Stimulated activated naive CD4-positive, alpha-beta T cell (primary cell): ENCODE measurements around the gene AKT3.

Source experiments
- DNase-seq, 6 experiments: peaks; one replicate each; lab custom pipeline; 2025; lab: John Stamatoyannopoulos, UW

AKT3 gene

GRCh38 chr1:243508303-243508713 is 341.7 kb downstream of the AKT3 start:
- DNase-seq: peak in 4 of 6 experiments; percentile 14 to 46 (median 25)

DNA sequence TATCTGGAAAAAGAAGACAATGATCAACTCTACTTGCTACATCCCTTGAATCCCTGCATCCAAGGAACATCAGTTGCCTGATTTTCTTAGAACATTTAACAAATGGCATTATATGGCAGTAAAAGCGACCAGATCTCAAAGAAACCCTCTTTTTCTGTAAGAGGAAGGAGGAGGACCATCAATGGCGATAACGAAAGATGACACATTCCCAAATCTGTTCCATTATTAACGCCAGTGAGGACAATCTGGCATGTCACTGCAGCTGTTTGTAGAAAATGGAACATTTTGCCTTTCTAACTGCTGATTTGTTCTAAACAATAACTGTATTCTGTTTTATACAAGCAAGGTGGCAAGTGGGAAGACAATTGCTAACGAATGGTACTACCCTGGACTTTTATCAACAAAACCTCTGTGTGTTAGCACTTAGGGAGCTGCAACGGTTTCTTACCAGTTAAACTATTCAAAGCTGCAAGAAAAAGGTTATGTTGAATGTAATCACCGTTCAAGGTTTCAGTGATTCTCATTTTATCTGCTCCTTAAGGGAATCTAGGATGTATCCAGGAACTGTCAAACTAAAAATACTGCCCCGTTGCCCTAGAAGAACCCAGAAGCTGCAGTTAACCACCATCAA is 342.3 kb downstream of the AKT3 start:
- no peak for DNase-seq

- peak in 1 of 6 experiments; percentile 2 for DNase-seq
Measured at GRCh38 chr1:243507001-243507671, 342.9 kb downstream of the AKT3 start.

- no peak for DNase-seq
Measured at GRCh38 chr1:243505986-243506689, 343.9 kb downstream of the AKT3 start.

DNA sequence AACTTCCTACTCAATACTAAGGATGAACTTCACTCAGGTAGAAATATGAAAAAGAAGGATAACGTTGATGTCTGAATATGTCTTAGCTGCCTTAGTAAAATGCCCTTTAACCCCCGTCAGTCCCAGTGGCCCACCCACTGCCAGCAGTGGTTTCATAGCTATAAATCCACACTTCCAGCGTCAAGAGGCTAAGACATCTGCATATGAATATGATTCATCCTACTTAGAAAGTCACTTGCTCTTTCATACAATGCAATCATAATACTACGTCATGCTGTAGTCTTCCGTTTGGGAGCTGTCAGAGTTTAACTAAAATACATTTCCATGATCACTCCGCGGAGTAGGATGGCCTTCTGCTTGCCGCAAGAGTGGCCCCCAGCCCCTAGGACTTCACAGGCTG is 346.9 kb downstream of the AKT3 start:
- no peak for DNase-seq

- DNase-seq: no peak
Measured at GRCh38 chr1:243501002-243501401, 349.0 kb downstream of the AKT3 start.

DNA sequence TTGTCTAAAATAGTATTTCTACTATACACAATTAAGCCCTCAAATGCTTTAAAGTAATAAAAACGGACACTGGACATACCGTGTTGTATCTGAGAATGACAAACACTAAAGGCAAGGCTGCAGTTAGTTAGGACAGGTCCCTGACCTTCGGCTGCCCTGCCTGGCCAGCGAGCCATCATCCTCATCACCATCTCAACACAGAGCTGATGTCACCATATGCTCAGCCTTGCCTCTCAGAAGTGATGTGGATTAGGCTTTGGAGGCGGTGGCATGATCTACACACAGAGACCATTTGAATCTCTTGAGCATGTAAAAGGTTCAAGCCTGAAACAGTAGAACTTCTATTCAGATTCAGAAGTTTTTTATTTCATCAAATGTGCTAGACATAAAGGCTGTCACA is 349.5 kb downstream of the AKT3 start:
- no peak for DNase-seq

GRCh38 chr1:243499711-243500110 is 350.3 kb downstream of the AKT3 start:
- DNase-seq: no peak

DNA sequence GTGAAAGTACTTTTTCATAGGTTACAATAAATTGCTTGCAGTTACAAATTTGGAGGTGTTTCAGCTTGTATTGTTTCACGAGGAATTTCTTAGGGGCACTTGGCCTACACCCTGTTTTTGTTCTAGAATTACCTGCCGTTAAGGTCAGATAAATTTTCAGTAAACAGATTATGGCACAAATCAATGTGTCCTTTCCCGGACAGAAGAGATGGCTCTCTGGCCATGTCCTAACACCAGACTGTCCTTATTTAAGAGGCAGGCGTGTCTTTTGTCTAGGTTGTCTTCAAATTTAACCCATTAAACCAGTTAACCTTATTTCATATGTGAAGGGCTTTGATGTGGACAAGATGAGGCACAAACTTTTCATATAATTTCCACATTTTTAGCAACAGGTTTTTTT is 350.8 kb downstream of the AKT3 start:
- DNase-seq: no peak

- DNase-seq: no peak
Measured at GRCh38 chr1:243497939-243498681, 351.9 kb downstream of the AKT3 start.

GRCh38 chr1:243496806-243497205 is 353.2 kb downstream of the AKT3 start:
- no peak for DNase-seq

DNA sequence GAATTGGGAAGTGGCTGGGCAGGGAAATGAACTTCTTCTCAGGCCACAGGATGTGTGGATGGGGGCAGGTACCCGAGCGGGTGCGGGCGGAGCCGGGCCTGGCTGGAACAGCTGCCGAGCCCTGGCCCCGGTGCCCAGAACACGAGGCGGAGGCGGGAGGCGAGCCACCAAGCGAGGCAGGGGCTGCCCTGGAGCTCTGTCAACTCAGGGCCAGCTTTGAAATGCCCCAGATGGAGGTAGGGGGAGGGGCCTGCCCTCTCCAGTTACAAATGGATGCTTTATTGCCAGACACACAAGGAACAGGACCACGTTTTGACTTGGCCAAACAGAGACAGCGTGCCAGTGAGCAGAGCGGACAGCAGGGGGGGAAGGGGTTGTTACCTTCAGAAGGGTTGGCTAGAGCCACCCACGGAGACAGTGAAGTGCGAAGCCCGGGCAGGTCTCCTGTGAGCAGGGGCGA is 353.8 kb downstream of the AKT3 start:
- DNase-seq: no peak

GRCh38 chr1:243495442-243496186 is 354.4 kb downstream of the AKT3 start:
- DNase-seq: no peak

DNA sequence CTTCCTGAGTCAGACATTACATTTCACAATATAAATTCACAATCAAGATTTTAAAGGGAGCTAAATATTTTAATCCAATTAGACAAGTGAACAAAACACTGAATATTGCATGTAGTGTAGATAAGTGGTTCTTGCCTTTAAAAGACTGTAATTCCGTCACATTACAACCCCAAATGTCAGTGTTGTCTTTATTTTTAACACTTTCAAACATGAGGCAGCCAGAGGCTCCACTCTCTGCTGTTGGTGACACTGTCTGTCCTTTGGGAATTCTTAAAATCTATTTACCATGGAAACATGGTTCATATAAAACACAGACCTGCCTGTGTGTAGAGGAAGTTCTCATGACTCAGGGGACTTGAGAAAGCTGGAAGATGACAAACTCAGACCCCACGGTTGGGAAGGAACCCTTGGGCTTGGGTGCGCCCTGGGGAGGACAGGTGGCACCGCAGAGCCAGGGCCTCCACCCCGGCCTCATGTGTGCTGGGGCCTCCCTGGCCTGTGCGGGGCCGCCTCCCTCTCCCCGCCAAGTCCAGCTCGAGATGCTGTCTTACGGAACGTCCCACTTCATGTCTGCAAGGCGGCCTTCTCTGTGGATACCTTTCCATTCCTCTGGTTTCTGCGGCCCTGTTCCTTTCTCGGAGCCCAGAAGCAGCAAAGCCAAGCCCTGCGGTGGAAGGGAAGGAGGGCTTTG is 355.2 kb downstream of the AKT3 start:
- DNase-seq: no peak

DNA sequence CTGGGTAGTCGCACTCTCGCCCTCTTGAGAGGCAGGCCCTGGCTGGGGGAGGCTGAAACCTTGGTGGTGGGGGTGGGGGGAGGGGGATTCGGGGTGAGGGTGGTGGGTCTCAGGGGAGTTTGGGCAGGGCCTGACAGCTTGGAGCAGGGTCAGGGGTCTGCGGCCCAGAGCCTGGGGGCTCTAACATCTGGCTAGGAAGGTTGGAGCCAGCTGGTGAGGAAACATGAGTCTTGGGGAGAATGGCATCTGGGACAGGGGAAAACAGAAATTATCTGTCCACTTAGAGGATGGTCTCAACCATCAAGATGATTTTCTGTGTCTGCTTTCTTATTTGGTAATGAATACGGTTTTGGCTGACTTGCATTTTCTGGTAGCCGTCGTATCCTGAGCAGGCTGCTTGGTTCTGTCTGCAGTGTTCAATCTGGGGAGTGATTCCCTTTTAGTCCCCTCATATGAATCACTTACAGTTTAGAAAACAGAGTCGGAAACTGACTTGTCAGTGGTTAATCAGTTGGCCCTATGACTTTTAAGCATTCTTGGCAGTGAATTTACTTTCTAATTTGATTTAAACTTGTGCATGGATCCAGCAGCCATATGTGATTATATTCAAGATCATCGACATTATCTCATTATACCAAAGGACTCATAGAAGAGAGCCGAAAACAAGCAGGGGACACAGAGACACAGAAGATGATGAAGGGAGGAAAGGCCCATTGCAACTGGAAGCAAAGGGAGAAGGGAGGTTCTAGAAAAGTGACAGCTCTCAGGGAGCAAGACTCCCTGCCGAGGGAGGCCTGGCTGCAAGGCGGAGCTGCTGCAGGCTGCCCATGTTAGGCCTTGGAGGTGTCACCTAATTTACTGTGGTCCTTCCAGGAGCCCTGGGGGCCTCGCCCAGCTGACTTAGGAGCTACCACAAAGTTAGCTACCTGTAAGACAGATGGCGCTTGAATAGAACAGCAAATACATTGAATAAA is 356.6 kb downstream of the AKT3 start:
- DNase-seq: no peak

DNA sequence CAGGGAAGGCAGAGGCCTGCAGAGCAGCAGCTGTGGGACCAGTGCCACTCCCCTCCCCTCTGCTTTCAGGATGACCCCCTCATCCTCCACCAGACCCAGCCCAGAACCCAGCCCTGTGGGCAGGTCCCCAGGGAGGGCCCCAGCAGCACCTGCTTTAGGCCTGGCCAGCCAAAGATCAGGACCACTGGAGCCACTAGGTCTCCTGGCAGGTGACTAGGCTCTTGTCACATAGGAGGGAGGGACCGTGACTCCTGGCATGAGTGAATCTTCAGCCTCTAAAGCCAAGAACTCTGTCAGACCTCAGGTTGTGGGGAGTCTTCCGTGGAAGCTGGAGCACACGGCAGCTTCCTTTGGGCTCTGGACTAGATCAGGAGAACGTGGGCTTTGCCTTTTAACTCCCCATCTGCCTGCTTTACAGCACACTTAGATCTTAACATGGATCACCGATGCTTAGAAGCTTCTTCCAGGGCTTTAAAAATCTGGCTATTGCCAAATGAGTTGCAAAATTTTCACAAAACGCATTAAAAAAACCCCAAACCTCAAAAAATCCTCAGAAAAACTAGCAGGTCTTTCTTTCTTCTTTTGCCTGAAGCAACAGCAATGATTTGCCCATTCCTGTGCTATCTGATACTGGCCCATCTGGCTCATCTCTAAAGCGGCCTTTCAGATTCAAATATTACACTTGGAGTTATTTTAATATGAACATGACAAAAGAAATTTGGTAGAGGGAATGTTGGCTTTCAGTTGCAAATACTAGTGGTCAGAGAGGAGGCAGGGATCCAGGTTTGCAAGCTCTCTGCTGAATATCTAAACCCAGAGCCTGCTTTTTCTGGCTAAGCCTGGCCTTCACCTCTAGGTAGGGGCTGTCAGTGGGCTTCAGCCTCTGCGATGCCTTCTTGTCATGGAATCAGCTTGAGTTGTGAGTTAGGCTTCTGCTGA is 359.0 kb downstream of the AKT3 start:
- DNase-seq: no peak

DNA sequence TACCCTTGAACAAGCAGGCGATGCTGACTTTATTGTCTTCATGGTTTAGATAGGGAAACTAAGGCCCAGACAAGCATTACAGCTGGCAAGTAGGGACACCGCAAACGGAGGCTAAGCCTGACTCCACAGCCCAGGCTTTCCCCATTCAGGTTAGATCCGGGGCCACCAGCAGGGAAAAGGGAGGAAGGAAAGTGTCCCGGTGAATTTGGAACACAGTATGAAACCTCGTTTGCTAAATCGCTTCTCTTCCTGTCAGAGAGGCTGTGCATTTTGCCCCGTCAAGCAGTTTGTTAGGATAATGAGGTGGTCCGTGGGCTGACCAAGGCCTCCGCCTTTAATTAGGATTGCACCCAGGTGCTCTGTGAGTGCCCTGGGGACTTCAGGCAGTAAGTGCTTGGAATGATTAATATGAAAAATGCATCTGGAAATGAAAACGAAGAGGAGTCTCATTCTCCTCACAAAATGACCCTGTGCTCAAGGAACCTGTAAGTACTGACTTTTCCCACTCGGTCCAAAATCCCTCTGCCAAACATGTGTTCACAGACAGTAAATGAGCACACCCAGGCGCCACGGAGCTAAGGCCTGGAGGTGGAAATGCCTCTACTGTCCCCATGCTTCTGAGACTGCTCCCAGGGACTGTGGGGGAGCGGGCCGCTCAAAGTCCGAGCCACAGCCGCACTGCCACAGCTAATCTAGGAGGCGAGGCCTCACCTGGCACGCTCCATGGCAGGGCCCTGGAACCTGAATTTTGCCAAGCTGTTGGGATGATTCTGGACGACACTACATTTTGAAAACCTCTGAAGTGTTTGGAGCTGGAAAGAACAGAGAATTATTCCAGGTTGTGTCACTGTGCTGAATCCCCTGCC is 360.1 kb downstream of the AKT3 start:
- DNase-seq: no peak

DNA sequence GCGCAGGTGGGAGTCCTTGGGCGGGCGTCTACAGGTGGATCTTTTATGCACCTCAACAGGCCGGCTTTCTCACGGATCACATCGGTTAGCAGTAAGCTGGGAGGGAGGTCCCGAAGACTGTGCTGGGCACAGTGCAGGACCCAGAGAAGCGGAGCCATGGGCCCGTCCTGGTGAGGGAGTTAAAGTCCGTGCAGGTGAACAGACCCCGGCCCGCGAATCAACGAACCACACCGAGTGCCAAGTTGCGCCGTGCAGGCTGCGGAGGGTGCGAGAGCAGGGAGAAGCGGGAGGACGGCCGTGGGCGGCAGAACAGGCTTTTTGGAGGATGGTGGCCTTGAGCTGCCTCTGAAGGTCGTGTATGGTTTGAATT is 360.9 kb downstream of the AKT3 start:
- DNase-seq: no peak
